ENCODE data around the gene KLF17.
"Not testable (repeated sequence)": the region's sequence is repeated elsewhere in the genome, so short reads cannot be mapped to it uniquely, and the experiment has no call there.

The KLF17 gene

DNA sequence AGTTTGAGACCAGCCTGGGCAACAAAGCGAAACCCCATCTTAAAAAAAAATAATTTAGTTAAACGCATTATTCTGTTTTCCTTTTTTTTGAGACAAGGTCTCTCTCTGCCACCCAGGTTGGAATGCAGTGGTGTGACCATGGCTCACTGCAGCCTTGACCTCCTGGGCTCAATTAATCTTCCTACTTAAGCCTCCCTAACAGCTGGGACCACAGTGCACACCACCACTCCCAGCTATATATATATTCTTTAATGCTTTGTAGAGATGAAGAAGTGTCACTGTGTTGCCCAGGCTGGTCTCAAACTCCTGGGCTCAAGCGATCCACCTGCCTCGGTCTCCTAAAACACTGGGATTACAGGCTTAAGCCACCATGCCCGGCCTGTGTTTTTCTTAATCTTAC, 7.7 kb upstream of the KLF17 start:
- no peak for DNase-seq

DNA sequence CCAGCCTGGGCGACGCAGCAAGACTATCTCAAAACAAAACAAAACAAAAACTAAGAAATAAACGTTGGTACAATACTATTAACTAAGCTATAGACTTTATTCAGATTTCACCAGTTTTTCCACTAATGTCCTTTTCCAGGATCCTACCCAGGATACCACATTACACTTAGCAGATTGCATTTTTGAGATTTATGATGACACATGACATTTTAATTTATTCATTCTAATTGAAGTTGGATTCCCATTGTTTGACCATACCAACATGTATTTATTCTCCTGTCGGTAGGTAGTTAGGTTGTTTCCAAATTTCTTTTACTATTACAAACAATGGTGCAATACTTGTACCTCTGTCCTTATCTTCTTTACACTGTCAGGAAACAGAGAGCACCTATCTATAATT, 6.8 kb upstream of the KLF17 start:
- DNase-seq, result no peak

GRCh38 chr1:44112486-44112885, 6.1 kb upstream of the KLF17 start:
- DNase-seq, result no peak

GRCh38 chr1:44113095-44113609, 5.5 kb upstream of the KLF17 start:
- no peak for DNase-seq

- no peak for DNase-seq
Measured at GRCh38 chr1:44114098-44114497, 4.5 kb upstream of the KLF17 start.

DNA sequence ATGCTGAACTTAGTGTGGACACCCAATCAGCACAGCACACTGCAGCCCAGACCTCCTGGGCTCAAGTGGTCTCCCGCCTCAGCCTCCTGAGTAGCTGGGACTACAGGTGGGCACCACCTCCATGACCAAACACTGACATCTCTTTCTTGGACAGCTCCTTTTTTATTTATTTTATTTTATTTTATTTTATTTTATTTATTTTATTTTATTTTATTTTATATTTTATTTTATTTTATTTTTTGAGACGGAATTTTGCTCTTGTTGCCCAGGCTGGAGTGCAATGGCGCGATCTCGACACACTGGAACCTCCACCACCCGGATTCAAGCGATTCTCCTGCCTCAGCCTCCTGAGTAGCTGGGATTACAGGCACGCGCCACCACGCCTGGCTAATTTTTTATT, 1.3 kb upstream of the KLF17 start:
- DNase-seq, result not testable (repeated sequence)

DNA sequence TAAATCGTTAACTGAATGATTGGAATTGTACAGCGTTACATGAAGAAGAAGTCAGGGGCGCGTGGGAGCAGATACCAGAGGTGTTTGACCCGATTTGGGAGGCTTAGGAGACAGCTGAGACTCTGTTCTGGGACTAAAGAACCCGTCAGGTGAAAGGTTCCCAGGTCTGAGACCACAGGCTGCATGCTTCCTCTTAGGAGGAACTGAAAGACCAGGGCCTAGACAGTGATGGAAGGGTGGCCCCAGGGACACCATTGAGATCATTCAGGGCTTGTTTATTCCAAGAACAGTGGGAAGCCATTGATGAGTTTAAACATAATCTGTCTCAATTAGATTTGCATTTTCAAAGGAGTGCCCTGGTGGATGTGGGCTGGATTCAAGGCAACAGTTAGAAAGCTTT, 904 bp downstream of the KLF17 start:
- DNase-seq, result no peak

DNA sequence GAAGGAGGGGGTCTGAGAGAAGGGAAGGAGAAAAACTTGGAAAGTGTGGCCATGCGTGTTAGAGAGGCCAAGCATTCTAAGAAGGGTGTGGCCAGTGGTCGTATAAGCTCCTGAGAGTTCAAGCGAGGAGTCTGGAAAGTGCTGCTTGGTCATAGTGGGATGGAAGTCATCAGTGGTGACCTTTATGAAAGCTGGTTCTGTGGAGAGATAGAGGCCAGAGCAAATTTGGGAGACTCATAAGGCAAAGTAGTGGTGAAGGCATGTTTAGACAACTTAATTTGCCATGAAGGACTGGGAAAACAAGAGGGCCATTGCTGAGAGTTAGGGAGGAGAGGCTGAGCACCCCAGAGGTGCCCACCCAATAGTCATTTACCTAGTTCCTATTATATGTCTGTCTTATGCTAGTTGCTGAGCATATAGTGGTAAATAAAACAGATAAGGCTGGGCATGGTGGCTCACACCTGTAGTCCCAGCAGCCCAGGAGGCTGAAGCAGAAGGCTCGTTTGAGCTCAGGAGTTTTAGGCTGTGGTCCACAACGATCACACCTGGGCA, 1.9 kb downstream of the KLF17 start:
- DNase-seq, result no peak

- no peak for DNase-seq
Measured at GRCh38 chr1:44129616-44130500, 11.2 kb downstream of the KLF17 start.

DNA sequence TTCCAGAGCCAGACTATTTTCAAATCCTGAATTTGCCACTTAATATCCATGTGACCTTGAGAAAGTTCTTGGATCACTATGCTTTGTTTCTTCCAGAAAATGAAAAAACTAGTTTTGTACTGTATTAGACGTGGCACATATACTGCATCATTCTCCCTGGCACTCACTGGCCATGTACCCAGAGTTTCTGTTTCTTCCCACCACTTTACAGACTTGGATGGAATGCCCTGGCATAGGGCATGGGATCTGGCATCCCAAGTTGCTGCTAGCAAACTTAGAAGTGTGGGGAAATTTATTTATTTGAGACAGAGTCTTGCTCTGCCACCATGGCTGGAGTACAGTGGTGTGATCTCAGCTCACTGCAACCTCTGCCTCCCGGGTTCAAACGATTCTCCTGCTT, 12.8 kb downstream of the KLF17 start:
- no peak for DNase-seq

DNA sequence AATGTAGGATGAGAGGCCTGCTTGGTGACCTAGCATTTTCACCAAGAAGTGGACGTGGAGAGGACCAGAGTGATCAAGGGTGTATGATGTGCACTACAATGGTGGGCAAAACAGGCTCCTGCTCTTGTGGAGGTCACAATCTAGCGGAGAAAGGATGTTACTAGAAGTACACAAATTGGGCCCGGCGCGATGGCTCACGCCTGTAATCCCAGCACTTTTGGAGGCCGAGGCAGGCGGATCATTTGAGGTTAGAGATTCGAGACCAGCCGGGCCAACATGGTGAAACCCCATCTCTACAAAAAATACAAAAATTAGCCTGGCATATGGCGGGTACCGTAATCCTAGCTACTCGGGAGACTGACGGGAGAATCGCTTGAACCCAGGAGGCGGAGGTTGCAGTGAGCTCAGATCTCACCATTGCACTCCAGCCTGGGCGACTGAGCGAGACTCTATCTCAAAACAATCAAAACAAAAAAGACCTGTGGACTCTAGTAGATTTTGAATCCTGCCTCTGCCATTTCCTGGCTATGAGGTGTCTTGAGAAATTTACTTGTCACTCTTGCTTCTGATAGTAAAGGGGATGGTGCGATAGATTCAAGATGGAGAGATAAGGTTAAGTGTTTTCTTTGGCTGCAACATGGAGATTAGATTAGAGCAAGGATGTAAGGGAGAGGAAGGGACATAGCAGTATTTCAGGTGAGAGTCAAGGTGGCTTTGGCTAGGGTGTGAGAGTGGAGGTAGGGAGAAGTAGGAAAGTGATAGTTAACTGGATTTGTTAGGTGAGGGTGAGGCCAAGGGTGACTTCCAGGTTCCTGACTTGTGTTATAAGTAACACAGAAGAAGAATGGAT, 15.7 kb downstream of the KLF17 start:
- no peak for DNase-seq

- DNase-seq, result no peak
Measured at GRCh38 chr1:44135886-44136285, 17.3 kb downstream of the KLF17 start.

DNA sequence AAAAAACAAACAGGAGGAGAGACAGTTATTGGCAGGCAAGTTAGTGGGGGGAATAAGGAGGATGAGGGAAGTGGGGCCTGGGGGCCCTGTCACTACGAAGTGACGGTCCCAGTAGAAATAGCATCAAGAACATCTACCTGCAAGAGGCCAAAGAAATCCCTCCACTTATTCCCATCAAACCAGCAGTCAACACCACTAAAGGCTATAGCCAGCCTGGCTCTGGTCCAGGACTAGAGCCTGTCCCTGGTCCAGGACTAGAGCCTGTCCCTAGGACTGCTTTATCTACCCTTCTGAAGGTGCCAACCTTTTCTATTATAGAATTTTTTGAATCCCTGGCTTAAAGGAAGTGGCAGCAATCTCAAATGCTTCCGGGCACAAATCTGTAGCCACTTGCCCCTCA, 19.6 kb downstream of the KLF17 start:
- DNase-seq, result no peak

DNA sequence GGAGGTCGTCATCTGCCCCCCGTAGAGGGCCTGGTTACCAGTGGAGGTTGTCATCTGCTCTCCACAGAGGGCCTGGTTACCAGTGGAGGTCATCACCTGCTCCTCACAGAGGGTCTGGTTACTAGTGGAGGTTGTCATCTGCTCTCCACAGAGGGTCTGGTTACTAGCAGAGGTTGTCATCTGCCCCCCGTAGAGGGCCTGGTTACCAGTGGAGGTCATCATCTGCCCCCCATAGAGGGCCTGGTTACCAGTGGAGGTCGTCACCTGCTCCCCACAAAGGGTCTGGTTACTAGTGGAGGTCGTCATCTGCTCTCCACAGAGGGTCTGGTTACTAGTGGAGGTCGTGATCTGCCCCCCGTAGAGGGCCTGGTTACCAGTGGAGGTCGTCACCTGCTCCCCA, 20.9 kb downstream of the KLF17 start:
- not testable (repeated sequence) for DNase-seq

DNA sequence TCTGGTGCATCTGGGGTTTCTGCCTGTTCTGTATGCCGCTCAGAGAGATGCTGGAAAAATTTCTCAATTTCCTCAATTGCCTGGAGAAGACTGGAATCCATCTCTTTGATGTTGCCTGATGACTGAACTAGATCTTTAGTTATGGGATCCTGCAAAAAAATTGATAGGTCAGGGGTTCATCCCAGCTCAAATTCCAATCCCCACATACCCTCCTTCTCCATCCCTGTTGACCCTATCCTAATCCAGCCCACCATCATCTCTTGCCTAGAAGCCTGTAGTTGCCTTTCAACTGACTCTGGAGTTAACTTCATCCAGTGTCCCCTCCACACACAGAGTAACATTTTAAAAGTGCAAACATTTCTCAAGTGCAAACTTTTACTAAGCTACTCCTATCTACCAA, 22.9 kb downstream of the KLF17 start, which contains the start of gene KLF18:
Gene KLF18, minus strand, starts transcription at position 101 of the 400 bp plus-strand sequence. Its CDS starts 0 bp downstream, at position 101.
- no peak for DNase-seq

DNA sequence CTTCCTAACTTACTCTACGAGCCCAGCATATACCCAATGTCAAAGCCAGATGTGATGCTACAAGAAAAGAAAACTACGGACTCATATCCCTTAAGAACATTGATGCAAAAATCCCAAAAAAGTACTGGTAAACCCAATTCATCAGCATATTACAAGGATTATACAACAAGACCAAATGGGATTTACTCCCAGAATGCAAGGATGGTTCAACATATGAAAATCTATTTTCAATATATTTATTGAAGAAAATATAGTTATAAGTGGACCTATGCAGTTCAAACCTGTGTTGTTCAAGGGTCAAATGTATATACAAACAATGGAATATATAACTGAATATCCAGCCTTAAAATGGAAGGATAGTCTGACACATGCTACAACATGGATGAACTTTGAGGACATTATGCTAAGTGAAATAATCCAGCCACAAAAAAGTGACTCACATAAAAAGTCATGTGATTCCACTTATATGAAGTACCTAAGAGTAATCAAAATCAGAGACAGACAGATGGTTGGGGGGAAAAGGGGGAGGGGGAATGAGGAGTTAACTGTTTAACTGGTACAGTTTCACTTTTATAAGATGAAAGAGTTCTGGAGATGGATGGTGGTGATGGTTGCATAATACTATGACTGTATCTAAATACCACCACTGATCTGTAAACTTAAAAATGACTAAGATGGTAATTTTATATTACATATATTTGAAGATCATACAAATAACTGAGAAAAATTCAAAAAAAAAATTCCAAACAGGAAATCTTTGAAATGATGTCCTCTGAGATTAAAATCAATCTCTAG, 26.5 kb downstream of the KLF17 start:
- no peak for DNase-seq

GRCh38 chr1:44146536-44147361, 28.1 kb downstream of the KLF17 start:
- no peak for DNase-seq

GRCh38 chr1:44147582-44147981, 29.0 kb downstream of the KLF17 start:
- DNase-seq, result no peak

DNA sequence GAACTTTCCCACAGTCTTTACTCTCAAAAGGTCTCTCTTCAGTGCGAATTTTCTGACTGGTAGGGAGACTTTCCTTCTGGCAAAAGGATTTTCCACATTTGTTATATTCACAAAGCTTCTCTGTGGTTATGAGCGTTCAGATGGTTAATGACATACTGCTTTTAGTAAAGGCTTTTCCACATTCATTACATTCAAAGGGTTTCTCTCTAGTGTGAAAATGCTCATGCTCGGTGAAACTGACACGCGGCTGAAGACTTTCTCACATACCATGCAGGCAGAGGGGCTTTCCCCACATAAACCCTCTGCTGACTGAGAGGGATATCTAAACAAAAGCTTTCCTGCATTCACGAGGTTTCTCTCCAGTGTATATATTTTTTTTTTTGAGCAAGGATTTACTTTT, 32.7 kb downstream of the KLF17 start:
- DNase-seq, result no peak

DNA sequence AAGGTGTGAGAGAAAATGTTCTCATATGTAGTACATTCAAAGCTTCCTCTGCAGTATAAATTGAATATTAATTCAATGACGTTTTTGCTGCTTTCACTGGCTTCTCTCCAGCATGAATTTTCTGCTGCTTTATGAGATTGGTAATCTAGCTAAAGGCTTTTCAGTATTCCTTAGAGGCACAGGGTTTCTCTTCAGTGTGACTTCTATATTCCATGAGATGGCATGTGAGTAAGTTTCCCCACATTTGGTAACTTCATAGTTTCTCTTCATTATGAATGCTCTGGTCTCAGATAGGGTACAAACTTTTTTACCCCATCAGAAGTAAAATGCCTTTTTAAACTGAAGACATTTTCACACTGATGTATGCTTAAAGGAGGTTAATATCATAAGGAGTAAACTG, 33.2 kb downstream of the KLF17 start:
- no peak for DNase-seq

DNA sequence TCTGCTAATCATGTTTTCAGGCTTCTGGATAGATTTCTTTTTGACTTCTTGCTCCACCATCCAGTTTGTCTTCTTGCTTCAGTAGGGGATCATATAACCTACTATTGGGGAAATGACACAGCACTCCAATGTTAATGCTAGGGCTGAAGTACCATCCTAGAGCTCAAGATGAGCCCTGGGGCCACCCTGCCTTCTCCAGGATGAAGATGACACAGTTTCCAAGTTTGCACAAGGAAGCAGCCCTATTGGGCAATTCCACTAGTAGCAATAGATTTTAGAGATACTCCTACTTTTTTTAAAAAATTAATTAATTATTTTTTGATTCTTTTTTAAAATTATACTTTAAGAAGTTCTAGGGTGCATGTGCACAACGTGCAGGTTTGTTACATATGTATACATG, 34.1 kb downstream of the KLF17 start:
- DNase-seq, result no peak

DNA sequence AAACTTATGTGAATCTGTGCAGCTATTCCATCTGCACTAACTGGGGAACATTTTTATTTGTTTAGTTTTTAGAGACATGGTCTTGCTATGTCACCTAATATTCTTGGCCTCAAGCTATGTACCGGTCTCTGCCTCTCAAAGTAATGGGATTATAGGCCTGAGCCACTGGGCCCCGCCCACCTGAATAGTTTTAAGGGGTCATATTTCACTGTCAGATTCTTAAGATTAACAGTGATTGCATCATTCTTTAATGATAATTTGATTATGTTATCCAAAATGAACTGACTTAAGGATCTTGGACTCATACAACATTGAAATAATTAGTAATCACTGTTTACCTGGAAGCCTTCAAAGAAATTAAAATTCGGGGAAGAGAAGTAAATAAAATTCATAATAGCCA, 35.4 kb downstream of the KLF17 start:
- DNase-seq, result no peak
